ENCODE data around the gene ALPG.

DNA sequence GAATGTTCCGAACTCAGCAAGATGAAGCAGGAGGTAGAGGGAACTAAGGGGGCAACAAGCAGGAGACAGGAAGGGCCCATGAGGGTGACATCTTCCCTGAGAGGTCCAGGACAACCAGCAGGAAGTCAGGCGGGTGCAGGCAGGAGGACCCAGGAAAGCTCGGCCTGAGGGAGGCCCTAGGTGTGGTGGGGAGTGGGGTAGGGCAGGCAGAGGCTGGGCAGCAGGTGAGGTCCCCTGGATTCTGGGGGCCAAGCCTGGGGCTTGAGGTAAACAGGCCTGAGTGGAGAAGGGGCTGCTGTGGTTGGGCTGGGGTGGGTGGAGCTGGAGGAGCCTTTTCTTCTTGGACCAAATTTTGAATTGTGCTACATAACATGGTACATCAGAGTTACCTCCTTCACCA is 4.1 kb upstream of the ALPG start:
- TF ChIP-seq, protein P1, sequence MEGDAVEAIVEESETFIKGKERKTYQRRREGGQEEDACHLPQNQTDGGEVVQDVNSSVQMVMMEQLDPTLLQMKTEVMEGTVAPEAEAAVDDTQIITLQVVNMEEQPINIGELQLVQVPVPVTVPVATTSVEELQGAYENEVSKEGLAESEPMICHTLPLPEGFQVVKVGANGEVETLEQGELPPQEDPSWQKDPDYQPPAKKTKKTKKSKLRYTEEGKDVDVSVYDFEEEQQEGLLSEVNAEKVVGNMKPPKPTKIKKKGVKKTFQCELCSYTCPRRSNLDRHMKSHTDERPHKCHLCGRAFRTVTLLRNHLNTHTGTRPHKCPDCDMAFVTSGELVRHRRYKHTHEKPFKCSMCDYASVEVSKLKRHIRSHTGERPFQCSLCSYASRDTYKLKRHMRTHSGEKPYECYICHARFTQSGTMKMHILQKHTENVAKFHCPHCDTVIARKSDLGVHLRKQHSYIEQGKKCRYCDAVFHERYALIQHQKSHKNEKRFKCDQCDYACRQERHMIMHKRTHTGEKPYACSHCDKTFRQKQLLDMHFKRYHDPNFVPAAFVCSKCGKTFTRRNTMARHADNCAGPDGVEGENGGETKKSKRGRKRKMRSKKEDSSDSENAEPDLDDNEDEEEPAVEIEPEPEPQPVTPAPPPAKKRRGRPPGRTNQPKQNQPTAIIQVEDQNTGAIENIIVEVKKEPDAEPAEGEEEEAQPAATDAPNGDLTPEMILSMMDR (IDR thresholded peaks at IDR 0.05; ENCODE audit: insufficient read depth, low read length, poor library complexity, severe bottlenecking): no peak
- TF ChIP-seq EZH2phosphoT487 (conservative IDR thresholded peaks at IDR 0.05; ENCODE audit: low read length): no peak
